Breast epithelium (tissue), 3 donors: Measurements from ENCODE around the gene SH2D6.

Source experiments
- POLR2A ChIP-seq: fragments of 450-650 bp; IDR thresholded peaks from one replicate; pipeline ENCODE4 v1.6.1; 2016; ENCODE audit warnings: antibody characterized with exemption, mild to moderate bottlenecking, moderate library complexity
- TF ChIP-seq, protein P1 (sequence below), 3 donors: fragments of 450-650 bp; IDR thresholded peaks; one replicate each; pipeline ENCODE4 v1.5.1; 2016 to 2017; ENCODE audit warnings: antibody characterized with exemption in 3 of 3, mild to moderate bottlenecking in 3 of 3, moderate library complexity in 3 of 3

DNA sequence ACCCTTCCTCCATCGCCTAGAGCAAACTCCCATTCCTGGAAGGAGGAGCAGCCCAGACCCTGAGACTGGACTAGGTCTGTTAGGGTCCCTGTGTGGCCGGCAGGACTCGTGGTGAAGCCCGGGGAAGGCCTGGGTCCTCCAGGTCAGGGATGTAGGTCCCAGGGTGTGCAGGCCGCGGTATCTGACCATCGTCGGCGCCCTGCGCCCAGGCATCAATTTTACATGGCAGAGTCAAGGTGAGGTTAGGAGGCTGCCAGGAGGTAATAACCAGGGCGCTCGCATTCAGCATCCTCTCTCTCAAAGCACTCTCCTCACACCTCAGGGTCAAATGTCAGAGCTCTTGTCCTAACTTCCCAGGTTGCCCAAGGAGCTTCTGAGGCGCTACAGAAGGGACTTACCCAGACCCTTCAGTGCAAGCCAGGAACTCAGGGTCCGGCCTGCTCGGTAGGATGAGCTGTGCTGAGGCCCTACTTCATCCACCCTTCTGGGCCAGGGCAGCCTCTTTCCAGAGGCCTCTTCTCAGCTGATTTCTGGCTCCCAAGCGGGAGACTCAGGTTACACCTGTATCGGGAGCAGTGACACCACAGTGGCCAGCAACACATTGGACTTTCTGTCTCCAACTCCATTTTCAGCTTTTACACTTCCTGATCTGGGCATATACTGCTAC is 628 bp downstream of the SH2D6 start:
- no peak for TF ChIP-seq POLR2A
- TF ChIP-seq, protein P1, sequence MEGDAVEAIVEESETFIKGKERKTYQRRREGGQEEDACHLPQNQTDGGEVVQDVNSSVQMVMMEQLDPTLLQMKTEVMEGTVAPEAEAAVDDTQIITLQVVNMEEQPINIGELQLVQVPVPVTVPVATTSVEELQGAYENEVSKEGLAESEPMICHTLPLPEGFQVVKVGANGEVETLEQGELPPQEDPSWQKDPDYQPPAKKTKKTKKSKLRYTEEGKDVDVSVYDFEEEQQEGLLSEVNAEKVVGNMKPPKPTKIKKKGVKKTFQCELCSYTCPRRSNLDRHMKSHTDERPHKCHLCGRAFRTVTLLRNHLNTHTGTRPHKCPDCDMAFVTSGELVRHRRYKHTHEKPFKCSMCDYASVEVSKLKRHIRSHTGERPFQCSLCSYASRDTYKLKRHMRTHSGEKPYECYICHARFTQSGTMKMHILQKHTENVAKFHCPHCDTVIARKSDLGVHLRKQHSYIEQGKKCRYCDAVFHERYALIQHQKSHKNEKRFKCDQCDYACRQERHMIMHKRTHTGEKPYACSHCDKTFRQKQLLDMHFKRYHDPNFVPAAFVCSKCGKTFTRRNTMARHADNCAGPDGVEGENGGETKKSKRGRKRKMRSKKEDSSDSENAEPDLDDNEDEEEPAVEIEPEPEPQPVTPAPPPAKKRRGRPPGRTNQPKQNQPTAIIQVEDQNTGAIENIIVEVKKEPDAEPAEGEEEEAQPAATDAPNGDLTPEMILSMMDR (IDR thresholded peaks at IDR 0.05): no peak
